WERI-Rb-1 (cell line): ENCODE results near the gene CYP17A1.

Experiments
- DNase-seq: peaks from one replicate; pipeline ENCODE4 v3.0.0-alpha.2; 2020
- H3K27ac ChIP-seq: fragments of 250-450 bp; sonication (Bioruptor Pico); 2 replicates; pipeline ENCODE4 v1.5.1; 2020; ENCODE audit warnings: mild to moderate bottlenecking, moderate library complexity
- H3K27me3 ChIP-seq: fragments of 250-450 bp; sonication (Bioruptor Pico); 2 replicates; pipeline ENCODE4 v1.5.1; 2021; ENCODE audit warnings: mild to moderate bottlenecking, low read depth, moderate library complexity; ENCODE audit not compliant: insufficient read depth, severe bottlenecking
- H3K36me3 ChIP-seq: fragments of 250-450 bp; sonication (Bioruptor Pico); 2 replicates; pipeline ENCODE4 v1.5.1; 2020; ENCODE audit warnings: mild to moderate bottlenecking, moderate library complexity
- H3K4me3 ChIP-seq: 2 replicates; pipeline ENCODE4 v1.5.1; 2011; ENCODE audit warnings: low read depth, mild to moderate bottlenecking, control low read depth, low read length
- H3K9me3 ChIP-seq: fragments of 250-450 bp; sonication (Bioruptor Pico); 2 replicates; pipeline ENCODE4 v1.5.1; 2021; ENCODE audit warnings: mild to moderate bottlenecking, moderate library complexity; ENCODE audit not compliant: severe bottlenecking
- TF ChIP-seq, protein P1 (sequence below): IDR thresholded peaks from 2 replicates; pipeline ENCODE4 v1.5.1; 2011; ENCODE audit warnings: low read depth, mild to moderate bottlenecking, control low read depth, inconsistent platforms, low read length

CYP17A1 gene

DNA sequence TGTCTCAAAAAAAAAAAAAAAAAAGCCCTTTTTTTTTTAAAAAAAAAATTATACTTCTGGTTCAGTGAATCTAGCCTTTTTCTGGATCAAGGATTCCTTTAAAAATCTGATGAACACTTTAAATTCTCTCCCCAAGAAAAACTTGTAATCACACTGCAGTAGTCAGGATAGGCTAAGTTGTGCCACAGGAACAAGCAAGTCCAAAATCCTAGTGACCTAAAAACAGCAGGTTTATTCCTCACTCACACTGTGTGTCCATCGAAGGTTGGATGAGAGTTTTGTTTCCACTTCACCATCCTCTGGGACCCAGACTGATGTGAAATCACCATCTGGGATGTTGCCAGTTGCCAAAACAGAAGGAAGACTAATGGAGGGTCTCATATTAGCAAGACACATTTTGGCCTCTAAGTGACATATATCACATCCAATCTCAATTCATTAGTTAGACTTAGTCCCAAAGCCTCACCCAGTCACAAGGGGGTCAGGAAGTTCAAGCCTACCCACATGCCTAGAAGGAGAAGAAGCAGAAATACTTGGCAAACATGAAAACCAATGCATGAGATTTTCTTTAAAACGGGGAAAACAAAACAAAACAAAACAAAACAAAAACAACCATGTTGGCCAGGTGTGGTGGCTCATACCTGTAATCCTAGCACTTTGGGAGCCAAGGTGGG lies 32.7 kb downstream of the CYP17A1 start:
- no peaks in the 10 kb centered on the region for H3K27me3 ChIP-seq
- TF ChIP-seq, protein P1, sequence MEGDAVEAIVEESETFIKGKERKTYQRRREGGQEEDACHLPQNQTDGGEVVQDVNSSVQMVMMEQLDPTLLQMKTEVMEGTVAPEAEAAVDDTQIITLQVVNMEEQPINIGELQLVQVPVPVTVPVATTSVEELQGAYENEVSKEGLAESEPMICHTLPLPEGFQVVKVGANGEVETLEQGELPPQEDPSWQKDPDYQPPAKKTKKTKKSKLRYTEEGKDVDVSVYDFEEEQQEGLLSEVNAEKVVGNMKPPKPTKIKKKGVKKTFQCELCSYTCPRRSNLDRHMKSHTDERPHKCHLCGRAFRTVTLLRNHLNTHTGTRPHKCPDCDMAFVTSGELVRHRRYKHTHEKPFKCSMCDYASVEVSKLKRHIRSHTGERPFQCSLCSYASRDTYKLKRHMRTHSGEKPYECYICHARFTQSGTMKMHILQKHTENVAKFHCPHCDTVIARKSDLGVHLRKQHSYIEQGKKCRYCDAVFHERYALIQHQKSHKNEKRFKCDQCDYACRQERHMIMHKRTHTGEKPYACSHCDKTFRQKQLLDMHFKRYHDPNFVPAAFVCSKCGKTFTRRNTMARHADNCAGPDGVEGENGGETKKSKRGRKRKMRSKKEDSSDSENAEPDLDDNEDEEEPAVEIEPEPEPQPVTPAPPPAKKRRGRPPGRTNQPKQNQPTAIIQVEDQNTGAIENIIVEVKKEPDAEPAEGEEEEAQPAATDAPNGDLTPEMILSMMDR, result no peak
- H3K4me3 ChIP-seq, result no peak overlapping the region
- DNase-seq, result no peak
- H3K9me3 ChIP-seq, result no peaks in the 10 kb centered on the region
- no peaks in the 10 kb centered on the region; the same call in 1 of the 2 replicates for H3K36me3 ChIP-seq
- H3K27ac ChIP-seq, result no peak overlapping the region

DNA sequence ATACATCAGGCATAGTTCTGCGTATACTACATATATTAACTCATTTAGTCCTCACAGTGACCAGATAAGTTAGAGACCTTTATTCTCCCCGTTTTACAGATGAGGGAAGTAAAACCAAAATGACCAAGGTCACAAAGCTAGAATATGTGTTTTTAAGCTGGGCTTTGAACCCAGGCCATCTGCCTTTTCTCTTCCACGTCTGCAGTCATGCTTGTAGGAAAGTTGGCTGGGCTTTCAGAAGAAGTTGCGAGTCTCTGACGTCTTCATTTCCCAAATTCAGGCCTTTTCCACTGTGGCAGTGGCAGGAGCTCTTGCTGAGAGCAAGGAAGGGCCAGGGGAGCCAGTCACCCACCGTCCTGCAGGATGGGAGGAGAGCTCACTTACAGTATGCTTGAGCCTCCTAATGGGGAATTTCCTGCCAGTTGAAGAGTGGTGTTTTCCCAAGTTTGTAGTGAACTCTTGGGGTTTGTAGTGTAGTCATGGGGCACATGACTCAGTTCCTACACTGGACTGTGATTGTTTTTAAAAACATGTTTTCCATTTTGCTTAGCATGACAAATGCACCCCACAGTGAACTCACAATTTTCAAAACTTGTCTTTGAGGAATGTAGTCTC lies 34.2 kb downstream of the CYP17A1 start:
- Histone ChIP-seq H3K36me3 (no peaks in the 10 kb centered on the region; the same call in 1 of the 2 replicates), H3K27ac (no peak overlapping the region), H3K4me3 (no peak overlapping the region)

DNA sequence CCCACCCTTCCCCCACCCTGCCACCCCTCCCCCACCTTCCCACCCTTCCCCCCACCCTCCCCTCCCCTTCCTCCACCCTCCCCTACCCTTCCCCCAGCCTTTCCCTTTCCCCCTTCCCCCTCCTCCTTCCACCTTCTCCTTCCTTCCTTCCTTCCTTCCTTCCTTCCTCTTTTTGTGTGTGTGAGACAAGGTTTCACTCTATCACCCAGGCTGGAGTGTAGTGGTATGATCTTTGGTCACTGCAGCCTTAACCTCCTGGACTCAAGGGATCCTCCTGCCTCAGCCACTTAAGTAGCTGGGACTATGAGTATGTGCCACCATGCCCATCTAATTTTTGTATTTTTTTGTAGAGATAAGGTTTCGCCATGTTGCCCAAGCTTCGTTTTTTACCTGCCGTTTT lies 35.2 kb downstream of the CYP17A1 start:
- TF ChIP-seq, protein P1, result no peak
- H3K27ac ChIP-seq, result no peak overlapping the region
- H3K36me3 ChIP-seq, result no peaks in the 10 kb centered on the region; the same call in 1 of the 2 replicates

More for the DNA sequence above, 34.2 kb downstream of the CYP17A1 start:
- TF ChIP-seq, protein P1, result no peak
- Histone ChIP-seq H3K27me3 (no peaks in the 10 kb centered on the region), H3K9me3 (no peaks in the 10 kb centered on the region)
- DNase-seq, result no peak

DNA sequence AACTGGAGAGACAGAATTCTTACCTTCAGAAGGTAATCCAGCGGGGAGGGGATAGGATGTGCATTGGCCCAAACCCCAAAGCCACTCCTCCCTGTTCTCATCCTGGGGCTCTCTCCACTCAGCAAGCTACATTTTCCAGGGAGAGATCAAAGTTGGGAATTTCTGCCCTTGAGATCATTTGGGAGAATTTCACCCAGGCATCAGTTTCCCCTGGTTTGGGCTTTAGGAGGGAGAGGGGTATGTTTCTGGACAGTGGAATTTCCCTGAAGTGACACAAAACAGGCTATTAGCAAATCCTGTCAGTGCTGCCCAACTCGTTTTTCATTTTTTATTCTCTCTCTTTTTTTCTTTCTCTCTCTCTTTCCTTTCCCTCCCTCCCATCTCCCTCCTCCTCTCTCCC lies 35.7 kb downstream of the CYP17A1 start:
- DNase-seq, result no peak
- H3K27ac ChIP-seq, result no peak overlapping the region
- H3K27me3 ChIP-seq, result no peaks in the 10 kb centered on the region
- TF ChIP-seq, protein P1, result no peak
- H3K9me3 ChIP-seq, result no peaks in the 10 kb centered on the region
- no peak overlapping the region for H3K4me3 ChIP-seq
- no peaks in the 10 kb centered on the region; the same call in 1 of the 2 replicates for H3K36me3 ChIP-seq

More for the DNA sequence above, 35.2 kb downstream of the CYP17A1 start:
- H3K27me3 ChIP-seq, result no peaks in the 10 kb centered on the region
- H3K9me3 ChIP-seq, result no peaks in the 10 kb centered on the region
- DNase-seq, result no peak
- no peak overlapping the region for H3K4me3 ChIP-seq

DNA sequence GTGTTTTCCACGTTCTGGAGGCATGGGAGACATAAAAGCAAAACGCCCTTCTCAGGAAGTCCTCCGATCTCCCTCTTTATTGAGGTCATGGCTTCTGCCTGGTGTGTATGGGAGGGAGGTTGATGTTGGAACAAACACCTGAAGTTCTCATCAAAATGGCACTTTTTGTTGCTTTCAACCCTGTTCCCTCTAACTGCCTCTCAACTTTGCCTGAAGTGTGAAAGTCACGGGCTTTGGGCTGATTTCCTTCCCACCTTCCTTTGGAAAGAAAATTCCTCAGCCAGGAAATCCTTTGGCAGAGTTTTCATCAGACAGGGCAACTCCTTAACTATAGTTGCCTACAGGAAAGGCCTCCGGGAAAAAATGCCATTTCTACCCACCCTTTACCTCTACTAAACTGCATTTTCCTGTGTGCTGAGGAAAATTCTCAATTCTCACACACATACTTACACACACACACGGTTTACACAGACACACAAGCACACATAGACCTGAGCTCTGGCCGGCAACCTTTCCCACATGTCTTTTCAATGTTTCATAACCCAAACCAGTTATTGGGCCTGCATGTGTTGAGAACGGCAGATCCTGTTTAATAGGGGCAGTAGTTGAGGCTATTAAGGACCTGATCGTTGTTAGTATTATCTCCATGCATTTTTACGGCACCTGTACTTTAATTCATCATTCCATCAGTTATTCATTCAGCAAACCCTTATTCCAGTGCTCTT lies 36.4 kb downstream of the CYP17A1 start:
- Histone ChIP-seq H3K27me3 (no peaks in the 10 kb centered on the region), H3K27ac (no peak overlapping the region), H3K4me3 (no peak overlapping the region), H3K9me3 (no peaks in the 10 kb centered on the region), H3K36me3 (no peaks in the 10 kb centered on the region; the same call in 1 of the 2 replicates)
- TF ChIP-seq, protein P1, result no peak
- no peak for DNase-seq
